ENCODE measurements around the gene SYCE3.
A peak's percentile ranks its signal among the peaks of the same experiment; 100 is the strongest.

Gene SYCE3

GRCh38 chr22:50530580-50530876, 32.2 kb downstream of the SYCE3 start:
- no peak for TF ChIP-seq CTCF (IDR thresholded peaks at IDR 0.05; ENCODE audit: insufficient read depth, low read depth, low read length, missing control alignments)
- peak overlapping the region; percentile 79 for H3K4me3 ChIP-seq (ENCODE audit: low read length)
- peak; percentile 37 for DNase-seq (ENCODE audit: low read depth)

- peak; percentile 85 for DNase-seq (ENCODE audit: low read depth)
- peak within 1 kb of the TSS; percentile 79 for H3K4me3 ChIP-seq (ENCODE audit: low read length)
- TF ChIP-seq CTCF (IDR thresholded peaks at IDR 0.05; ENCODE audit: insufficient read depth, low read depth, low read length, missing control alignments), result no peak
Measured at GRCh38 chr22:50529897-50530579, 32.7 kb downstream of the SYCE3 start, which contains the start of gene TYMP. Gene TYMP (minus strand): TSS chr22:50530012. CDS start chr22:50529709, 303 bp downstream.

- H3K4me3 ChIP-seq (ENCODE audit: low read length), result peak overlapping the region; percentile 49
- no peak for TF ChIP-seq CTCF (IDR thresholded peaks at IDR 0.05; ENCODE audit: insufficient read depth, low read depth, low read length, missing control alignments)
- no peak for DNase-seq (ENCODE audit: low read depth)
Measured at GRCh38 chr22:50529416-50529896, 33.3 kb downstream of the SYCE3 start.

- TF ChIP-seq CTCF (IDR thresholded peaks at IDR 0.05; ENCODE audit: insufficient read depth, low read depth, low read length, missing control alignments), result no peak
- DNase-seq (ENCODE audit: low read depth), result no peak
- H3K4me3 ChIP-seq (ENCODE audit: low read length), result peak overlapping the region; percentile 49
Measured at GRCh38 chr22:50528682-50529415, 33.9 kb downstream of the SYCE3 start.

- DNase-seq (ENCODE audit: low read depth), result no peak
- no peak for TF ChIP-seq CTCF (IDR thresholded peaks at IDR 0.05; ENCODE audit: insufficient read depth, low read depth, low read length, missing control alignments)
- no peak overlapping the region for H3K4me3 ChIP-seq (ENCODE audit: low read length)
Measured at GRCh38 chr22:50527921-50528681, 34.6 kb downstream of the SYCE3 start.

GRCh38 chr22:50526834-50527801, 35.6 kb downstream of the SYCE3 start:
- no peak for TF ChIP-seq CTCF (IDR thresholded peaks at IDR 0.05; ENCODE audit: insufficient read depth, low read depth, low read length, missing control alignments)
- peak overlapping the region; percentile 82 for H3K4me3 ChIP-seq (ENCODE audit: low read length)
- DNase-seq (ENCODE audit: low read depth), result peak; percentile 55

Measured in epithelial cell of esophagus (primary cell).